OCI-LY1 (cell line): ENCODE results near the gene SOX12.
A peak's percentile ranks its signal among the peaks of the same experiment; 100 is the strongest.

Experiments used
- H2AFZ ChIP-seq: fragments of 200-600 bp; sonication (generic), shearing (Covaris generic); 2 replicates; pipeline ENCODE4 v1.6.0; 2014; ENCODE audit warnings: antibody characterized with exemption, mild to moderate bottlenecking, low read length
- H3F3A ChIP-seq: fragments of 200-600 bp; sonication (generic), shearing (Covaris generic); 2 replicates; pipeline ENCODE4 v1.6.0; 2014; ENCODE audit warnings: mild to moderate bottlenecking, antibody characterized with exemption, low read length, moderate library complexity; ENCODE audit not compliant: insufficient read depth
- H3K27ac ChIP-seq: fragments of 200-600 bp; sonication (generic); 2 replicates; pipeline ENCODE4 v1.5.1; 2014; ENCODE audit warnings: low read length, mixed run types, mild to moderate bottlenecking, low read depth; ENCODE audit not compliant: poor library complexity, severe bottlenecking
- H3K27me3 ChIP-seq: fragments of 200-600 bp; sonication (generic); 2 replicates; pipeline ENCODE4 v1.6.0; 2014; ENCODE audit warnings: antibody characterized with exemption, mild to moderate bottlenecking, low read length, moderate library complexity; ENCODE audit not compliant: insufficient read depth
- H3K36me3 ChIP-seq: fragments of 200-600 bp; sonication (generic); 2 replicates; pipeline ENCODE4 v1.6.1; 2014; ENCODE audit warnings: mild to moderate bottlenecking, antibody characterized with exemption, low read length, moderate library complexity, mixed read lengths; ENCODE audit not compliant: insufficient read depth
- H3K4me1 ChIP-seq: fragments of 200-600 bp; sonication (generic); 2 replicates; pipeline ENCODE4 v1.5.1; 2014; ENCODE audit warnings: mild to moderate bottlenecking, low read length, moderate library complexity; ENCODE audit not compliant: insufficient read depth, severe bottlenecking
- H3K4me2 ChIP-seq: fragments of 200-600 bp; sonication (generic), shearing (Covaris generic); 2 replicates; pipeline ENCODE4 v1.6.1; 2014; ENCODE audit warnings: low read length
- H3K4me3 ChIP-seq: fragments of 200-600 bp; sonication (generic); 2 replicates; pipeline ENCODE4 v1.5.1; 2014; ENCODE audit warnings: low read length, low read depth, mild to moderate bottlenecking, mixed read lengths; ENCODE audit not compliant: poor library complexity, severe bottlenecking
- H3K79me2 ChIP-seq: fragments of 200-600 bp; shearing (Covaris generic); 2 replicates; pipeline ENCODE4 v1.6.1; 2016; ENCODE audit warnings: mixed run types, low read length, mixed read lengths; ENCODE audit not compliant: insufficient read depth
- H3K9ac ChIP-seq: fragments of 200-600 bp; sonication (generic), shearing (Covaris generic); 2 replicates; pipeline ENCODE4 v1.6.1; 2014; ENCODE audit warnings: mild to moderate bottlenecking, low read length, mixed read lengths
- H3K9me2 ChIP-seq: fragments of 200-600 bp; sonication (generic), shearing (Covaris generic); 2 replicates; pipeline ENCODE4 v1.6.1; 2014; ENCODE audit warnings: low read depth, mild to moderate bottlenecking, low read length, mixed read lengths
- H3K9me3 ChIP-seq: fragments of 200-600 bp; shearing (Covaris generic); 2 replicates; pipeline ENCODE4 v1.6.1; 2014; ENCODE audit warnings: low read length, mixed read lengths
- H4K20me1 ChIP-seq: fragments of 200-600 bp; sonication (generic), shearing (Covaris generic); 2 replicates; pipeline ENCODE4 v1.6.0; 2016; ENCODE audit warnings: mild to moderate bottlenecking, low read length; ENCODE audit not compliant: insufficient read depth
- EZH2 ChIP-seq: fragments of 200-600 bp; sonication (generic), shearing (Covaris generic); IDR thresholded peaks from 2 replicates; pipeline ENCODE4 v1.8.0; 2017; ENCODE audit warnings: borderline replicate concordance, mixed run types, mild to moderate bottlenecking, antibody characterized with exemption, low read length, moderate library complexity, mixed read lengths
- TF ChIP-seq, protein P1 (sequence below): fragments of 200-600 bp; sonication (generic), shearing (Covaris generic); IDR thresholded peaks from 2 replicates; pipeline ENCODE4 v1.5.1; 2017; ENCODE audit warnings: mild to moderate bottlenecking, antibody characterized with exemption, low read length, moderate library complexity, mixed read lengths

SOX12 gene

DNA sequence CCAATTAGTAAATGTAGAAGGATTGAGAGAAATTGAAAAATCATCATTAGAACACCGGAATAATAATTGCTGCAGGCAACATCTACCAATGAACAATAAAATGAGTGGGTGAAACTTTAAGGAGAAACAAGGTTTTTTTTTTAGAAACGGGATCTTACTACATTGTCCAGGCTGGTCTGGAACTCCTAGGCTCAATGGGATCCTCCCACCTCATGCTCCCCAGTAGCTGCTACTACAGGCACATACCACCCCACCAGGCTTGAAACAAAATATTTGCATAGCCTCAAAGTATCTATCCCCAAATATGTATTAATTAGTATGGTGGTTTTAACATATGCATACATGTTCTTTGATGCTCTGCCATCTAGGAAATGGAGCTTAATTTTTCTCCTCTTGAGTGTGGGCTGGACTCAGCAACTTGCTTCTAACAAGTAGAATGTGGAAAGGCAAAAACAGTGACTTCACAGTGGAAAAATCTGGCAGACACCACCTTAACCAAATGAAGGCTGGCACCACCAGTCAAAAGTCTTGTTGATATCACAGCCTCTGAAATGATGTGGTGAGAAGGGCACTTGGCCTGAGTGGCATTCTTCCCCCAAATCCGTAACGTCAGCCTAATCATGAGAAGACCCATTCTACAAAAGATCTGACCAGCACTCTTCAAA lies 33.7 kb downstream of the SOX12 start:
- Histone ChIP-seq H3K4me2 (no peak overlapping the region), H3K27me3 (peaks cover 5% of the 10 kb centered on the region; the same call in 1 of the 2 replicates), H2AFZ (no peak overlapping the region), H3K27ac (no peak overlapping the region), H3K4me1 (peaks cover 23% of the 10 kb centered on the region), H4K20me1 (no peaks in the 10 kb centered on the region), H3K4me3 (no peak overlapping the region), H3K36me3 (no peaks in the 10 kb centered on the region), H3K79me2 (no peaks in the 10 kb centered on the region), H3K9me2 (no peaks in the 10 kb centered on the region), H3K9ac (no peak overlapping the region), H3K9me3 (no peaks in the 10 kb centered on the region), H3F3A (peaks cover 2% of the 10 kb centered on the region; the same call in 1 of the 2 replicates)
- TF ChIP-seq EZH2: no peak
- TF ChIP-seq, protein P1, sequence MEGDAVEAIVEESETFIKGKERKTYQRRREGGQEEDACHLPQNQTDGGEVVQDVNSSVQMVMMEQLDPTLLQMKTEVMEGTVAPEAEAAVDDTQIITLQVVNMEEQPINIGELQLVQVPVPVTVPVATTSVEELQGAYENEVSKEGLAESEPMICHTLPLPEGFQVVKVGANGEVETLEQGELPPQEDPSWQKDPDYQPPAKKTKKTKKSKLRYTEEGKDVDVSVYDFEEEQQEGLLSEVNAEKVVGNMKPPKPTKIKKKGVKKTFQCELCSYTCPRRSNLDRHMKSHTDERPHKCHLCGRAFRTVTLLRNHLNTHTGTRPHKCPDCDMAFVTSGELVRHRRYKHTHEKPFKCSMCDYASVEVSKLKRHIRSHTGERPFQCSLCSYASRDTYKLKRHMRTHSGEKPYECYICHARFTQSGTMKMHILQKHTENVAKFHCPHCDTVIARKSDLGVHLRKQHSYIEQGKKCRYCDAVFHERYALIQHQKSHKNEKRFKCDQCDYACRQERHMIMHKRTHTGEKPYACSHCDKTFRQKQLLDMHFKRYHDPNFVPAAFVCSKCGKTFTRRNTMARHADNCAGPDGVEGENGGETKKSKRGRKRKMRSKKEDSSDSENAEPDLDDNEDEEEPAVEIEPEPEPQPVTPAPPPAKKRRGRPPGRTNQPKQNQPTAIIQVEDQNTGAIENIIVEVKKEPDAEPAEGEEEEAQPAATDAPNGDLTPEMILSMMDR: no peak

DNA sequence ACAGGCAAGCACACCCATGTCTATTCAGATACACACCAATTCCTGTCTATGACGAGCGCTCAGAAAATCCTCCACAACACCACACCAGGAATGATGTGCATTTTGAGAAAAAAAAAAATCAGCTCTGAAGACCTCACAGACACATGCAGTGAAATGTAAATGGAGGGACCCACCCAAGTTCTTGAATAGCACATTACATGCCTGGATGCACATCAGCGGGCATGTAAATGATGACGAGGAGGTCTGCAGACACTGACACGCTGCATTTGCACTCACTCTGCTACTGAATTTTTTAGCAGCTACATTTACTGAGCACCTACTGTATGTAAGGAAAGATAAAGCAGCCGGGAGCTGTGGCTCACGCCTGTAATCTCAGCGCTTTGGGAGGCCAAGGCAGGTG lies 36.2 kb downstream of the SOX12 start:
- H3K27me3 ChIP-seq: peaks cover 5% of the 10 kb centered on the region; the same call in 1 of the 2 replicates
- no peaks in the 10 kb centered on the region for H4K20me1 ChIP-seq
- H3K9me2 ChIP-seq: no peaks in the 10 kb centered on the region
- no peak overlapping the region for H3K4me3 ChIP-seq
- peaks cover 23% of the 10 kb centered on the region for H3K4me1 ChIP-seq
- TF ChIP-seq EZH2: no peak
- TF ChIP-seq, protein P1: no peak
- H3K9ac ChIP-seq: no peak overlapping the region
- no peaks in the 10 kb centered on the region for H3K36me3 ChIP-seq
- no peak overlapping the region for H2AFZ ChIP-seq
- no peaks in the 10 kb centered on the region for H3K79me2 ChIP-seq
- no peak overlapping the region for H3K27ac ChIP-seq
- H3K4me2 ChIP-seq: peak overlapping the region; percentile 38; the same call in 1 of the 2 replicates
- H3K9me3 ChIP-seq: no peaks in the 10 kb centered on the region
- peaks cover 2% of the 10 kb centered on the region; the same call in 1 of the 2 replicates for H3F3A ChIP-seq

DNA sequence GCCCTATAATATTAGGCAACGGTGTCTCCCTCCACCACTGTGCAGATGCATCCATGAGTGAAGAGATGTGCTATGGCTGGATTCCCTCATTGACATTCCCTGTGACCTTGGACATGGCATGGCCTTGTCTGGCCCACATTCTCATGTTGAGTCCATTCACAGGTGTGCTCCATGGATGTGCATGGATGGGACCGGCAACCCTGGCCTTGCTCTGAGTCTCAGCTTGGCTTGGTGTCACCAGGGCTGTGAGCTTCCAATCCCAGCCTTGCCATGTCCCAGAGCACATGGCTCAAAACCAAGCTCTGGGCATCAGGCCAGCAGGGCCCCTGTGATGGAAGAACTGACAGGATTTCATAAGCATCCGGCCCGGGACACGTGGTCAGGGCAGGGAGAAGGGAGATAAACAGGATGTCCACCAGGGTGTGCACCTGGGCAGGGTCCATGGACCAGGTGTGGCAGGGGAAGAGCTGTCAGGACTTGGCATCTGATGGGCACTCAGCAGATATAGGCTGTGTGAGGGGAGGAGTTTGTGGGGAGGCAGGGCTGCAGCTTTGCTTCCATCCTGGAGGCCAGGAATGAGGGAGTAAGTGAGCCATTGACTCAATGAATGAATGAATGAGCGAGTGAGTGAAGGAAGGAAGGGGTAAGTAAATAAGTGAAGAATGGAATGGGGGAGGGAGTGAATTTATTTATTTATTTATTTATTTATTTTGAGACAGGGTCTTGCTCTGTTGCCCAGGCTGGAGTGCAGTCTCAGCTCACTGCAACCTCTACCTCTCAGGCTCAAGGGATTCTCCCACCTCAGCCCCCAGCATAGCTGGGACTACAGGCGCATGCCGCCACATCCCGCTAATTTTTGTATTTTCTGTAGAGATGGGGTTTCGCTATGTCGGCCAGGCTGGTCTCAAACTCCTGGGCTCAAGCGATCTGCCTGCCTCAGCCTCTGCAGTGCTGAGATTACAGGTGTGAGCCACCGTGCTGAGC lies 37.2 kb downstream of the SOX12 start:
- H3F3A ChIP-seq: peaks cover 2% of the 10 kb centered on the region; the same call in 1 of the 2 replicates
- H3K9ac ChIP-seq: no peak overlapping the region
- H3K4me2 ChIP-seq: no peak overlapping the region
- no peaks in the 10 kb centered on the region for H3K79me2 ChIP-seq
- peaks cover 5% of the 10 kb centered on the region; the same call in 1 of the 2 replicates for H3K27me3 ChIP-seq
- no peaks in the 10 kb centered on the region for H3K9me2 ChIP-seq
- no peaks in the 10 kb centered on the region for H3K36me3 ChIP-seq
- no peaks in the 10 kb centered on the region for H4K20me1 ChIP-seq
- no peak overlapping the region for H2AFZ ChIP-seq
- no peaks in the 10 kb centered on the region for H3K9me3 ChIP-seq
- TF ChIP-seq EZH2: no peak
- TF ChIP-seq, protein P1: peak; percentile 36; the same call in 1 of the 2 replicates
- H3K27ac ChIP-seq: no peak overlapping the region
- peaks cover 23% of the 10 kb centered on the region for H3K4me1 ChIP-seq
- no peak overlapping the region for H3K4me3 ChIP-seq
